Transverse colon (tissue), 4 donors: ENCODE results near the gene HES4. TPM values are rescaled to one million over a fixed set of nuclear protein-coding genes. Genes with fewer than 3 reads are reported as not detected.

Experiments
- DNase-seq: peaks from one replicate; pipeline ENCODE4 v3.0.0-alpha.2; 2019
- H3K27ac ChIP-seq, 4 donors: fragments of 200-600 bp; sonication (generic); 2 replicates each; pipeline ENCODE4 v1.5.1; 2016 to 2018; ENCODE audit warnings: inconsistent platforms in 4 of 4
- H3K27me3 ChIP-seq: fragments of 200-600 bp; sonication (generic); 2 replicates; pipeline ENCODE4 v1.5.1; 2017; ENCODE audit warnings: inconsistent platforms
- H3K36me3 ChIP-seq, 4 donors: fragments of 200-600 bp; sonication (generic); 2 replicates each; pipeline ENCODE4 v1.5.1; 2017 to 2019; ENCODE audit warnings: inconsistent platforms in 4 of 4
- H3K4me1 ChIP-seq, 4 donors: fragments of 200-600 bp; sonication (generic); 2 replicates each; pipeline ENCODE4 v1.5.1; 2017 to 2020; ENCODE audit warnings: inconsistent platforms in 4 of 4
- H3K4me3 ChIP-seq, 4 donors: fragments of 200-600 bp; sonication (generic); 1 replicate in 1 of 4; 2 replicates in 3 of 4; pipeline versions ENCODE4 v1.5.1 to v1.6.1; 2017 to 2019; ENCODE audit warnings: inconsistent platforms in 4 of 4
- H3K9me3 ChIP-seq, 2 donors: fragments of 200-600 bp; sonication (generic); 2 replicates each; pipeline ENCODE4 v1.5.1; 2017 to 2019; ENCODE audit warnings: inconsistent platforms in 2 of 2
- EP300 ChIP-seq: sonication (generic); formaldehyde crosslinking; IDR thresholded peaks from one replicate; pipeline ENCODE4 v1.6.1; 2017; ENCODE audit warnings: antibody characterized with exemption, low read depth
- POLR2A ChIP-seq: fragments of 450-650 bp; IDR thresholded peaks from one replicate; pipeline ENCODE4 v1.6.1; 2016; ENCODE audit warnings: antibody characterized with exemption, mild to moderate bottlenecking, moderate library complexity
- POLR2AphosphoS5 ChIP-seq, 3 donors: sonication (generic); formaldehyde crosslinking; IDR thresholded peaks; one replicate each; pipeline ENCODE4 v1.6.1; 2016; ENCODE audit warnings: antibody characterized with exemption in 3 of 3
- WGBS, 2 donors: methylation state at CpG; one replicate each; pipeline ENCODE4 v1.1.5; 2018; ENCODE audit warnings: low coverage in 1 of 2; 5-methylcytosine and 5-hydroxymethylcytosine counted together
- in situ Hi-C, 4 donors: fragments of 200-750 bp; cut with MboI; loops; one replicate each; pipeline versions ENCODE4 v1.15.0 to v1.15.1; 2017; ENCODE audit warnings: low sequenced_read_pairs in 3 of 4, low pct_ligation_motif_present in 1 of 4, low pct_unique_long_range_greater_than_20kb in 1 of 4
- intact Hi-C: fragments of 100-400 bp; cut with DNase I; formaldehyde crosslinking; loops from one replicate; pipeline ENCODE4 v1.15.1; 2023; ENCODE audit warnings: low total_unique reads
- total RNA-seq, 4 donors: library from RNA; depleted of rRNA; stranded (reverse); fragments of >200 nt; gene quantifications; one replicate each; pipeline ENCODE4 v1.1.0, GENCODE V29; 2016
- TF ChIP-seq, protein P1 (sequence below), 5 experiments: fragments of 200-600 bp in 3 of 5; fragments of 450-650 bp in 2 of 5; sonication (generic) in 3 of 5; IDR thresholded peaks; 1 replicate in 2 of 5; 2 replicates in 3 of 5; pipeline ENCODE4 v1.5.1; 2016 to 2017; ENCODE audit warnings: antibody characterized with exemption in 5 of 5, inconsistent platforms in 3 of 5, mild to moderate bottlenecking in 2 of 5, moderate library complexity in 1 of 5

The HES4 gene
- total RNA-seq, 4 donors from 2014 or later, result 10.8 to 140 (median 15.7) TPM

DNA sequence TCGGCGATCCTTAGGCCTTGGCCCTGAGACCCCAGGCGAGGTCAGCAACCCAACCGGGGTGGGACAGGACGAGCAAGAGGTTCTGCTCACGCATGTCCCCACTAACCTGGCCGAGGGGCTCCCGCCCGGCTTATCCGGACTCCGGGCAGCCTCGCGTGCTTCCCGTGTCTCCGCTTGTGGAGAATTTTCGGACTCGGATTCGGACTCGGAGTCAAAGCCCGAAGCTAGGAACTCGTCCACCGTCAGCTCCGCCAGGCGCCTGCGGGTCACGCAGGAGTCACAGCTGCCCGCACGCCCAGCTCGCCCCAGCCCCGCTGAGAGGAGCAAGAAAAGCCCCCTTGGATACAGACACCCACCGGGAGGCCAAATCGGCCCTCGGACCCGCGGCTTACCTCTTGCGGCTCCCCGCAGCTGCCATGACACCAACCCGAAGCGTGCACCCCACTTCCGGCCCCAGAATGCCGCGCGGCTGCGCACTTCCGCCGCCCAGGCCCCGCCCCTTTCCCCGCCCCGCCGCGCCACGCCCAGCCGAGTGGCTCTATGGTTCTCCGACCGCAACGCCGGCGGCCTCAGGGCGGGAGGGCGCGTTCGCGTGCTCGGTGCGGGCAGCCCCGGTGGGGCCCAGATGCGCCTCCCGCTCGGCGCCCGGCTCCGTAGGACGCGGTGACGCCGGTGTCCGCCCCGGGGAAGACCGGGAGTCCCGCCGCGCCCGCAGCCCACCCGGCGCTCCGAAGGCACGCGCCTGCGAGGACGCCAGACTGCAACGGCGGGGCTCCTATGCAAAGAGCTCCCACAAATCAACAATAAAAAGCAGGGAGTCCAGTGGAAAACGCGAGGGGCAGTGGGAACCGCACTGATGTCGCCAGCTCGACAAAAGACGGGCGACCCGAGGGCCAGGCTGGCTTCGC is 40.8 kb downstream of the HES4 start, which contains the start of gene NOC2L:
Gene NOC2L (minus strand): TSS at position 434 of the 908 bp plus-strand sequence. CDS start 16 bp downstream, at position 418.
- intact Hi-C loops, result no loop called here
- peak within 1 kb of the TSS; percentile 70 to 96 (median 86) for H3K4me3 ChIP-seq
- no peaks in the 10 kb centered on the region for H3K27me3 ChIP-seq
- H3K27ac ChIP-seq, result peak within 1 kb of the TSS; percentile 45 to 82 (median 64)
- 0 to 11% methylated on average over 1 to 71 of the region's 101 CpGs for WGBS, 2 donors
- peak; percentile 96 for DNase-seq
- peaks cover 13 to 33% (median 26%) of the 10 kb centered on the region in 4 donors for H3K4me1 ChIP-seq
- TF ChIP-seq POLR2AphosphoS5 (IDR thresholded peaks at IDR 0.05), result peak in 2 of 3 donors; percentile 51 to 75
- TF ChIP-seq EP300, result no peak
- TF ChIP-seq, protein P1, sequence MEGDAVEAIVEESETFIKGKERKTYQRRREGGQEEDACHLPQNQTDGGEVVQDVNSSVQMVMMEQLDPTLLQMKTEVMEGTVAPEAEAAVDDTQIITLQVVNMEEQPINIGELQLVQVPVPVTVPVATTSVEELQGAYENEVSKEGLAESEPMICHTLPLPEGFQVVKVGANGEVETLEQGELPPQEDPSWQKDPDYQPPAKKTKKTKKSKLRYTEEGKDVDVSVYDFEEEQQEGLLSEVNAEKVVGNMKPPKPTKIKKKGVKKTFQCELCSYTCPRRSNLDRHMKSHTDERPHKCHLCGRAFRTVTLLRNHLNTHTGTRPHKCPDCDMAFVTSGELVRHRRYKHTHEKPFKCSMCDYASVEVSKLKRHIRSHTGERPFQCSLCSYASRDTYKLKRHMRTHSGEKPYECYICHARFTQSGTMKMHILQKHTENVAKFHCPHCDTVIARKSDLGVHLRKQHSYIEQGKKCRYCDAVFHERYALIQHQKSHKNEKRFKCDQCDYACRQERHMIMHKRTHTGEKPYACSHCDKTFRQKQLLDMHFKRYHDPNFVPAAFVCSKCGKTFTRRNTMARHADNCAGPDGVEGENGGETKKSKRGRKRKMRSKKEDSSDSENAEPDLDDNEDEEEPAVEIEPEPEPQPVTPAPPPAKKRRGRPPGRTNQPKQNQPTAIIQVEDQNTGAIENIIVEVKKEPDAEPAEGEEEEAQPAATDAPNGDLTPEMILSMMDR (IDR thresholded peaks at IDR 0.05), result no peak
- no peak for TF ChIP-seq POLR2A
- H3K36me3 ChIP-seq, result peaks cover 0 to 16% (median 7%) of the 10 kb centered on the region in 4 donors
- in situ Hi-C loops, result no loop called here
- H3K9me3 ChIP-seq, result no peaks in the 10 kb centered on the region

DNA sequence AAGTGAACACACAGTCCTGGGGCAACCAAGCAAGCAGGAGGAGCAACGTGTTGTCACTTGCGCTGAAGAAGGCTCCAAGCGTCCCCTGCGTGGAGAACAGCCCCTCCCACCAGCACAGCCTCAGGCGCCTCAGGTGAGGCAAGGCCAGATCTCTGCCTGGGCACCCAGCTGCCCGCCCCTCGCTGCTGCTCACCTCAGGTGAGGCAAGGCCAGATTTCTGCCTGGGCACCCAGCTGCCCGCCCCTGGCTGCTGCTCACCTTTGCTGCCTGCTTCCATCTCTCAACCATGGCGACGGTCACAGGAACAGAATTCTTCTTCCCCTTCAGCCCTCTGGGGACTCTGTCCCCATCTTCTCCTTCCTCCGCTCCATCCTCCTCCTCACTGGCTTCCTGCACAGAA is 43.3 kb downstream of the HES4 start:
- no peaks in the 10 kb centered on the region for H3K9me3 ChIP-seq
- intact Hi-C loops (no loop called here), in situ Hi-C loops (no loop called here)
- DNase-seq, result no peak
- WGBS, 2 donors, result 90 to 100% methylated on average over 1 to 11 of the region's 11 CpGs
- peaks cover 0 to 37% (median 16%) of the 10 kb centered on the region in 4 donors for H3K36me3 ChIP-seq
- TF ChIP-seq POLR2A, result no peak
- TF ChIP-seq EP300, result no peak
- TF ChIP-seq, protein P1 (IDR thresholded peaks at IDR 0.05), result no peak
- no peak for TF ChIP-seq POLR2AphosphoS5 (IDR thresholded peaks at IDR 0.05)
- H3K4me1 ChIP-seq, result peaks cover 13 to 32% (median 26%) of the 10 kb centered on the region in 4 donors
- no peak overlapping the region for H3K4me3 ChIP-seq
- H3K27me3 ChIP-seq, result no peaks in the 10 kb centered on the region
- H3K27ac ChIP-seq, result no peak overlapping the region

DNA sequence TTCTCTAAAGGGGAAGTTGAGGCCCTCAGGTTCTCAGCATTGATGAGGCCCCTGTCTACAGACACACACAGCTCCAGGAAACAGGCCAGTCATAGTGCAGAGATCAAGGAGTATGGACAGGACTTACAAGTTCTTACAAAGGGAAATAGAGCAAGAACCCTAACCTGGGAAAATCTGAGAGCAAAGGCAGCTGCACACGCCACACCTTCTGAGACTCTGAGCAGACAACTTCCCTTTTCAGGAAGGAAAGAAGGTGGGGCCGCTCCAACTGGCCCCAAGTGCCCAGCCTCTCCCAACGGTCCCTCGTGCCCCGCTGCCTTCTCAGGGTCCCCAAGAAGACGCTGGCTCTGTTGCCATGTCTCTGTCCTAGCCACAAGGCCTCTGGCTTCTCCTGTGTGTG is 44.4 kb downstream of the HES4 start:
- WGBS, 2 donors, result 83 to 93% methylated on average over 3 to 6 of the region's 6 CpGs
- in situ Hi-C loops, result no loop called here
- peaks cover 0 to 42% (median 16%) of the 10 kb centered on the region in 4 donors for H3K36me3 ChIP-seq

DNA sequence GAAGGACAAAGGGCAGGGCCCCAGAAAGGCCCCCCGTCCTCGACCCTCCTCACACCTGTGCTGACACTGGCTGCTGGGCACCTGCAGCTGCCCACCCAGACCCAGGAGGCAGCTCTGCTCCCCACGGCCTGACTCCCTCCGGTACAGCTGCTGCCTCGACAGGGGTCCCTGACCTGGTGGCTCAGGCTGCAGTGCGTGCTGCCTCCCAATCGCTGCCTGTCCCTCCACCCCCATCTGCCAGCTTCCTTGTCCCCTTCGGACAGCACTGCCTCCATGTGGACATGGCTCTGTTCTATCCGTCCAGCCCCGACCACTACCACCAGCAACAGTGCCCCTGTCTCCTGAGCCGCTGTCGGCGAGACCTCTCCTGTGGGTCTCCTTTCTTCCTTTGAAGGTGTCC is 45.0 kb downstream of the HES4 start:
- H3K27me3 ChIP-seq, result no peaks in the 10 kb centered on the region
- no peaks in the 10 kb centered on the region for H3K9me3 ChIP-seq
- DNase-seq, result no peak
- H3K36me3 ChIP-seq, result peaks cover 0 to 42% (median 16%) of the 10 kb centered on the region in 4 donors
- WGBS, 2 donors, result 85% methylated on average over 13 of the region's 13 CpGs; no CpG with 5 or more reads in 1 of the 2 donors
- intact Hi-C loops, result no loop called here
- TF ChIP-seq POLR2A, result no peak
- TF ChIP-seq, protein P1 (IDR thresholded peaks at IDR 0.05), result no peak
- TF ChIP-seq POLR2AphosphoS5 (IDR thresholded peaks at IDR 0.05), result no peak
- TF ChIP-seq EP300, result no peak
- no peak overlapping the region for H3K27ac ChIP-seq
- peaks cover 12 to 23% (median 19%) of the 10 kb centered on the region in 4 donors for H3K4me1 ChIP-seq
- H3K4me3 ChIP-seq, result no peak overlapping the region
- in situ Hi-C loops, result no loop called here

More for the DNA sequence above, 44.4 kb downstream of the HES4 start:
- intact Hi-C loops, result no loop called here
- no peak for DNase-seq
- H3K9me3 ChIP-seq, result no peaks in the 10 kb centered on the region
- no peak overlapping the region for H3K27ac ChIP-seq
- H3K4me1 ChIP-seq, result peaks cover 13 to 26% (median 23%) of the 10 kb centered on the region in 4 donors
- TF ChIP-seq POLR2A, result no peak
- no peak for TF ChIP-seq EP300
- TF ChIP-seq, protein P1 (IDR thresholded peaks at IDR 0.05), result no peak
- TF ChIP-seq POLR2AphosphoS5 (IDR thresholded peaks at IDR 0.05), result no peak
- H3K4me3 ChIP-seq, result no peak overlapping the region
- no peaks in the 10 kb centered on the region for H3K27me3 ChIP-seq
